ENCODE data around the gene RBM23. TPM values are rescaled to one million over a fixed set of nuclear protein-coding genes. Genes with fewer than 3 reads are reported as not detected.

Gene RBM23
- polyA plus RNA-seq, 3 donors: 76.7 to 89.7 (median 85.7) TPM

- Mint-ChIP-seq H3K36me3 (peaks cover 54 to 61% of the 10 kb centered on the region in 2 donors), H3K27me3 (ENCODE audit: low read depth in 3 of 3) (no peaks in the 10 kb centered on the region), H3K9me3 (no peaks in the 10 kb centered on the region), H3K4me1 (peaks cover 8% of the 10 kb centered on the region), H3K4me3 (no peak overlapping the region), H3K27ac (no peak overlapping the region)
- intact Hi-C loops (cut with micrococcal nuclease): loop anchor here in 1 of 2 donors (10.0 kb wide), 1 partner anchor 1189 kb away; the partner anchor contains the start of genes DCAF11 and NRL
- 91% methylated on average over 4 of the region's 8 CpGs for WGBS (ENCODE audit: insufficient coverage)
- no peaks in the 10 kb centered on the region for H3K9me3 ChIP-seq (replicated peaks in 1 of 2; ENCODE audit: control insufficient read depth in 1 of 2, insufficient read depth in 1 of 2, low read length in 2 of 2)
- H2AFZ ChIP-seq (ENCODE audit: insufficient read depth, low read depth, low read length, poor library complexity, severe bottlenecking): no peak overlapping the region
- H3K27me3 ChIP-seq (ENCODE audit: control insufficient read depth in 2 of 2, insufficient read depth in 2 of 2, low read length in 2 of 2): no peaks in the 10 kb centered on the region
- H3K27ac ChIP-seq (ENCODE audit: low read depth in 1 of 2, low read length in 2 of 2): no peak overlapping the region
- peaks cover 36 to 60% of the 10 kb centered on the region in 2 donors for H3K36me3 ChIP-seq (replicated peaks in 1 of 2; ENCODE audit: control insufficient read depth in 1 of 2, insufficient read depth in 2 of 2, low read length in 2 of 2)
- H3K4me1 ChIP-seq (ENCODE audit: control insufficient read depth in 1 of 2, insufficient read depth in 2 of 2, low read length in 2 of 2): peaks cover 15 to 29% of the 10 kb centered on the region in 2 donors
- no peak overlapping the region for H3K4me2 ChIP-seq (replicated peaks; ENCODE audit: extremely low read depth, low read length, poor library complexity, severe bottlenecking)
- H3K79me2 ChIP-seq (ENCODE audit: insufficient read depth, low read length): peaks cover 15% of the 10 kb centered on the region
- no peak for DNase-seq
- H3K9ac ChIP-seq (ENCODE audit: insufficient read depth, low read length, poor library complexity, severe bottlenecking): no peak overlapping the region
- H4K20me1 ChIP-seq (ENCODE audit: insufficient read depth, low read length): no peaks in the 10 kb centered on the region
- no peak for TF ChIP-seq CTCF (IDR thresholded peaks at IDR 0.05)
- no peak overlapping the region for H3K4me3 ChIP-seq (replicated peaks in 1 of 3; ENCODE audit: low read depth in 2 of 3, low read length in 3 of 3)
These were observed 6.6 kb upstream of the RBM23 start for GRCh38 chr14:22925513-22925912.

GRCh38 chr14:22923746-22924145, 4.8 kb upstream of the RBM23 start:
- DNase-seq: no peak
- Histone ChIP-seq H3K4me1 (ENCODE audit: control insufficient read depth in 1 of 2, insufficient read depth in 2 of 2, low read length in 2 of 2) (peaks cover 17 to 26% of the 10 kb centered on the region in 2 donors), H3K36me3 (replicated peaks in 1 of 2; ENCODE audit: control insufficient read depth in 1 of 2, insufficient read depth in 2 of 2, low read length in 2 of 2) (peaks cover 38 to 64% of the 10 kb centered on the region in 2 donors), H3K27ac (ENCODE audit: low read depth in 1 of 2, low read length in 2 of 2) (no peak overlapping the region), H3K4me3 (replicated peaks in 1 of 3; ENCODE audit: low read depth in 2 of 3, low read length in 3 of 3) (no peak overlapping the region), H3K4me2 (replicated peaks; ENCODE audit: extremely low read depth, low read length, poor library complexity, severe bottlenecking) (no peak overlapping the region), H3K9me3 (replicated peaks in 1 of 2; ENCODE audit: control insufficient read depth in 1 of 2, insufficient read depth in 1 of 2, low read length in 2 of 2) (no peaks in the 10 kb centered on the region), H2AFZ (ENCODE audit: insufficient read depth, low read depth, low read length, poor library complexity, severe bottlenecking) (no peak overlapping the region), H4K20me1 (ENCODE audit: insufficient read depth, low read length) (no peaks in the 10 kb centered on the region), H3K9ac (ENCODE audit: insufficient read depth, low read length, poor library complexity, severe bottlenecking) (no peak overlapping the region), H3K27me3 (ENCODE audit: control insufficient read depth in 2 of 2, insufficient read depth in 2 of 2, low read length in 2 of 2) (no peaks in the 10 kb centered on the region), H3K79me2 (ENCODE audit: insufficient read depth, low read length) (peaks cover 11% of the 10 kb centered on the region)
- no peak overlapping the region for H3K27ac Mint-ChIP-seq
- peaks cover 54 to 61% of the 10 kb centered on the region in 2 donors for H3K36me3 Mint-ChIP-seq
- peaks cover 0 to 3% (median 0%) of the 10 kb centered on the region in 3 donors for H3K27me3 Mint-ChIP-seq (ENCODE audit: low read depth in 3 of 3)
- peaks cover 0 to 2% (median 0%) of the 10 kb centered on the region in 7 donors for H3K9me3 Mint-ChIP-seq
- intact Hi-C loops (cut with micrococcal nuclease): loop anchor here in 1 of 2 donors (10.0 kb wide), 1 partner anchor 1191 kb away; the partner anchor contains the start of genes DCAF11 and NRL
- no CpG with 5 or more reads among the region's 5 CpGs for WGBS (ENCODE audit: insufficient coverage)
- no peak for TF ChIP-seq CTCF (IDR thresholded peaks at IDR 0.05)
- peaks cover 19% of the 10 kb centered on the region for H3K4me1 Mint-ChIP-seq
- no peak overlapping the region for H3K4me3 Mint-ChIP-seq

Data from CD14-positive monocyte (primary cell).